ENCODE results near the gene RNASEL.

- TF ChIP-seq PBX3 (CRISPR knock-in tag; IDR thresholded peaks at IDR 0.05) (no peak), ZNF138 (tag by site-specific recombination; IDR thresholded peaks at IDR 0.05; ENCODE audit: borderline replicate concordance) (no peak), CTCF (tag by site-specific recombination; IDR thresholded peaks at IDR 0.05) (no peak), ZNF335 (tag by site-specific recombination; conservative IDR thresholded peaks at IDR 0.05) (no peak), ZNF558 (tag by site-specific recombination; IDR thresholded peaks at IDR 0.05) (no peak), ZNF19 (tag by site-specific recombination; IDR thresholded peaks at IDR 0.05; ENCODE audit: low read depth) (no peak), ZBTB49 (tag by site-specific recombination; IDR thresholded peaks at IDR 0.05; ENCODE audit: low read depth) (no peak), REPIN1 (tag by site-specific recombination; IDR thresholded peaks at IDR 0.05; ENCODE audit: low read depth) (no peak), ZNF670 (tag by site-specific recombination; IDR thresholded peaks at IDR 0.05; ENCODE audit: low read depth) (no peak), TSHZ1 (tag by site-specific recombination; IDR thresholded peaks at IDR 0.05; ENCODE audit: borderline replicate concordance) (no peak)
These were observed 39.2 kb downstream of the RNASEL start for GRCh38 chr1:182549811-182550210.

Data from HEK293 (cell line).